ENCODE results near the gene TBC1D16.

The TBC1D16 gene

DNA sequence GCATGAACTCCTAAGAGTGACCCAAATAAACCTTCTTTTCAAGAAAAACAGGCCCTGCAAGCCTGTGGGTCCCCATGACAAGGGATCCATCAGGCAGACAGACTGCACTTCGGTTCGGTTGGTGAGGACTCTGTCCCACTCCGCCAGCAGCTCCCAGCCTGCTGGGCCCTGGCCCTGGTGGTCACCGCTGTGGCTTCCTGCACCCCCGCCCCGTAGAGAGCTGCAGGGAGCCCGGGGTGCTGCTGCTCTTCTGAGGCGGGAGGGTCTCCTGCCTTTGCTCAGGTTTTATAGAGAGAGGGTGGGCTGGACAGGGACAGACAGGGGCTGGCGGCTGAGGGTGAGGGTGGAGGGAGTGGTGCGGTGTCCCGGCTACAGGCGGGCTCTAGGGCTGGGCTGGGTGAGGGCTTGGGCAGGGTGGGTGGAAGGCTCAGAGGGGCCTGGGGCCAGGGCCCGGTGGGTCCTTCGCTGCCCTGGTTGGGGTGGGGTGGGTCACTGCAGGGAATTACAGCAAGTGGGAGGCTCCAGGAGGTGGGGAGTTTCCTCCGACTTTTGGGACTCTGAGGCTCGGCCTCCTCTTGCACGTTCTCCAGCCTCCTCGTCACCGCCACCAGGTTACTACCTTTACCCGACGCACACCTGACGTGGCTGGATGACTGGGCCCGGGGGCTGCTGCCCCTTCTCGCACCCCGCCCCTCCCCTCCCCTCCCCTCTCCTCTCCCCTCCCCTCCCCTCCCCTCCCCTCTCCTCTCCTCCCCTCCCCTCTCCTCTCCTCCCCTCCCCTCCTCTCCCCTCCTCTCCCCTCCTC, 106.2 kb downstream of the TBC1D16 start:
- Histone ChIP-seq H3K27ac (ENCODE audit: low read depth, low read length) (no peak overlapping the region), H3K36me3 (ENCODE audit: insufficient read depth, low read length) (no peaks in the 10 kb centered on the region), H3K4me1 (ENCODE audit: control insufficient read depth, insufficient read depth, low read length, unreplicated experiment) (peaks cover 26% of the 10 kb centered on the region), H3K4me3 (ENCODE audit: low read depth, low read length) (no peak overlapping the region), H3K79me2 (ENCODE audit: control insufficient read depth, insufficient read depth, low read length, unreplicated experiment) (no peaks in the 10 kb centered on the region), H3K27me3 (ENCODE audit: insufficient read depth, low read length) (peaks cover 10% of the 10 kb centered on the region), H2AFZ (ENCODE audit: low read length, unreplicated experiment) (no peak overlapping the region)

DNA sequence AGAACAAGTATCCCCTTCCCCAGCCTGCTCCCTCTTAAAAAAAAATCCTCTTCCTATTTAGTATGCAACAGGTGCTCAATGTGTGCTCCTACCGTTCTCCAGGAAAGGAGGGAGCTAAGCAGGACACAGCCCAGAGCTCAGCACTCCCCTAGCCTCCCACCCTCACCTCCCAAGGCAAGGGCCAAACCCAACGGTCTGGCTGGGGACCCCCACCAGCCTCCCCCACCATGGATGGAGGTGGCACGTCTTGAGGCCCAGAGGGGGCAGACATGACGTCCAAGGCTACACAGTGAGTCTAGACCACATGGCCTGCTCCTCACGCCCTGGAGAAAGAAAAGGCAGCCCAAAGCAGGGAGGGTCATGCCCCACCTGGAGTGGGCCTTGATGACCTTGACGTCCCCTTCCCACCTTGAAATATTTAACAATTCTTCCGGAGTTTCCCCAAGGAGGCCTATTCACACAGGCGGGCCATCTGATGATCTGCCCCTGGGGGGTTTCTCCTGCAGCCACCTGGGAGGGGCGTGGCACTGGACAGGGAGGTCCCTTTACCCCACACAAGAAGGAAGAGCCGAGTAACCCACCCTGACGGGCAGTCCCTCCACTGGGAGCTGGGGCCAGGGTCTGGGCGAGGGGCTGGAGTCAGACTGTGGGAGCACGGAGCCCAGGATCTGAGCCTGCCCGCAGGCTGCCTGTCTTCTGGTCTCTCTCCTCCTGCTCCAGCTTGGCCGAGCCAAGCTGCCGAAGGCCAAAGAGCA, 107.0 kb downstream of the TBC1D16 start:
- Histone ChIP-seq H2AFZ (ENCODE audit: low read length, unreplicated experiment) (no peak overlapping the region), H3K27me3 (ENCODE audit: insufficient read depth, low read length) (peaks cover 10% of the 10 kb centered on the region), H3K27ac (ENCODE audit: low read depth, low read length) (no peak overlapping the region), H3K79me2 (ENCODE audit: control insufficient read depth, insufficient read depth, low read length, unreplicated experiment) (no peaks in the 10 kb centered on the region), H3K4me1 (ENCODE audit: control insufficient read depth, insufficient read depth, low read length, unreplicated experiment) (peaks cover 21% of the 10 kb centered on the region), H3K4me3 (ENCODE audit: low read depth, low read length) (no peak overlapping the region), H3K36me3 (ENCODE audit: insufficient read depth, low read length) (no peaks in the 10 kb centered on the region)

DNA sequence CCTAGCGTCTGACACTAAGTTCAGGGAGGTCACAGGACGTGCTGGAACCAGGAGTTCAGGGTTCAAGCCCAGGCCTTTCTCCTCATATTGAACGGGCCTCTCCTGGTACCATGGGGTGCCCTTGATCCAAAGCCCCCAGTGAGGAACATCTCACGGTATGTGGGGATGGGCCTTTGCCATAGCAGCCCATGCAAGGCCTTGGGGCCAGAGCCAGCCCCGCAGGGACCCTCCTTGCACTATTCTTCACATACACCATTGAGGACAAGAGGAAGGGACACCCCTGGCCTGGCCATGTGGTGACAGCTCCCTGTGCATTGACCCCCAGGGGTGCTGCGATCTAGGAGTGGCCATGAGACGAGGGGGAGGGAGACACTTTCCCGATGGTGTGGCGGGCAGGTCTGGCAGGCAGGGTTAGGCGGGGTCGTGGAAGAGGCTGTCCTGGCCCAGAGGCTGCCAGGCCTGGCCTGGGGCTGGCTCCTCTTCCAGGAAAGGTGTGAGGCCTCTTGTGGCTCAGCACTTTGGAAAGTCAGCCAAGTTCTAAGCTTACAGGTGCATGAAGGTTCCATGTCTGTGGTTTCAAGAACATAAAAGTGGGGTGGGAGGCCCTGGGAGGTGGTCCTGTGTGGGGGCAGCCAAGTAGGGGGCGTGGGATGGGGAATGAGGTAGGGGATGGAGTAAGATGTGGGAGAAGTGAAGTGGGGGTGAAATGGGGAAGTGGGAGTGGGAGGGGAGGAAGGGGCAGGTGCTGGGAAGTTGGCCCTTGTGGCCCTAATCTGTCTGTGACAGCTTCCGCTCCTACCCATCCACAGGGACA, 107.8 kb downstream of the TBC1D16 start:
- Histone ChIP-seq H2AFZ (ENCODE audit: low read length, unreplicated experiment) (no peak overlapping the region), H3K36me3 (ENCODE audit: insufficient read depth, low read length) (no peaks in the 10 kb centered on the region), H3K4me1 (ENCODE audit: control insufficient read depth, insufficient read depth, low read length, unreplicated experiment) (peaks cover 16% of the 10 kb centered on the region), H3K27me3 (ENCODE audit: insufficient read depth, low read length) (peaks cover 10% of the 10 kb centered on the region), H3K79me2 (ENCODE audit: control insufficient read depth, insufficient read depth, low read length, unreplicated experiment) (no peaks in the 10 kb centered on the region), H3K27ac (ENCODE audit: low read depth, low read length) (no peak overlapping the region), H3K4me3 (ENCODE audit: low read depth, low read length) (no peak overlapping the region)

DNA sequence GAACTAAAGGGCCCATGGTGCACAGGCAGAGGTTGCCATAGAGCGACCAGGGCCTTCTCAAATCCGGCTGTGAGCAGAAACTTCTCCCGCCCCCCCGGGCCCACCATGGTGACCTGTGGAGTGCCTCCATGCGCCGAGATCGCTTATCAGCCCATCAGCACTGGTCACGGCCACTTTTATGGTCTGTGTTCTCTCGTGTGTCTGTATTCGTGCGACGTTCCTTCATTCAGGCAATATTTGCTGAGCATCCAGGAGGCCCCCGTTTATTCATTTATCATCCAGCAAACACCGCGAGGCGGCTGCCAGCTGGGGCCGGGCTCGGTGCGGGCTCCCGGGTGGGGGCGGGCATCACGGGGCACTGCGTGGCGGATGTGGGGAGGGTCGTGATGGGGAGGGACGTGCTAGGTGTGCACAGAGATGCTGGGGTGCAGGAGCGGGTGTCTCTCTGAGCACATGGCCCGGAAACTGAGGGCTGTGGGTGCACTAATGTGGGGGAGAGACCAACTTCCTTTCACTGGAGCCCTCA, 108.5 kb downstream of the TBC1D16 start:
- Histone ChIP-seq H3K36me3 (ENCODE audit: insufficient read depth, low read length) (no peaks in the 10 kb centered on the region), H3K27me3 (ENCODE audit: insufficient read depth, low read length) (peaks cover 10% of the 10 kb centered on the region), H3K4me1 (ENCODE audit: control insufficient read depth, insufficient read depth, low read length, unreplicated experiment) (peaks cover 16% of the 10 kb centered on the region), H3K79me2 (ENCODE audit: control insufficient read depth, insufficient read depth, low read length, unreplicated experiment) (no peaks in the 10 kb centered on the region), H2AFZ (ENCODE audit: low read length, unreplicated experiment) (no peak overlapping the region), H3K27ac (ENCODE audit: low read depth, low read length) (no peak overlapping the region), H3K4me3 (ENCODE audit: low read depth, low read length) (no peak overlapping the region)

DNA sequence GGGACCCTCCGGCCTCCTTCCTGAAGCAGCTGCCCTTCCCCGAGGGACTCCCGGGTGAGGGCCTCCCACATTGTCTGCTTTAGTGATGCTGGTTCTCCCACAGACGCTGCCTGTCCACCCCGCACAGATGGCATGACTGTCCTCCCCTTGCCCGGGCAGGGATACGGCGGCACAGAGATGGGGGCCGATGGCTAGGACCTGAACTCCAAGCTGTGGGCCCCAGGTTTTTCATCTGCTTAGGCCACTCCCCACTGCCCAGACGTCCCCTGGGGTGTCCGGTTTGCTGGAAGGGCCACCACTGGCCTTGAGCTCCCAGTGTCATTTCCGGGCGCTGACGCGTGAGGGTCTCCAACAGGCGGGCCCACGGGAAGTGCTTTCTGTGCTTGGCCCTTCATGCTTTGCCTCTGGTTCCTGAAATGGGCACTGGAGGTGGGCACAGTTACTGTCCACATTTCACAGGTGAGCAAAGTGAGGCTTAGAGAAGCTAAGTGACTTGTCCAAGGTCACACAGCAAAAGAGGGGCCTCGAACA, 109.0 kb downstream of the TBC1D16 start:
- Histone ChIP-seq H3K79me2 (ENCODE audit: control insufficient read depth, insufficient read depth, low read length, unreplicated experiment) (no peaks in the 10 kb centered on the region), H3K4me3 (ENCODE audit: low read depth, low read length) (no peak overlapping the region), H3K4me1 (ENCODE audit: control insufficient read depth, insufficient read depth, low read length, unreplicated experiment) (peaks cover 15% of the 10 kb centered on the region), H3K27me3 (ENCODE audit: insufficient read depth, low read length) (peaks cover 10% of the 10 kb centered on the region), H2AFZ (ENCODE audit: low read length, unreplicated experiment) (no peak overlapping the region), H3K27ac (ENCODE audit: low read depth, low read length) (no peak overlapping the region), H3K36me3 (ENCODE audit: insufficient read depth, low read length) (no peaks in the 10 kb centered on the region)

DNA sequence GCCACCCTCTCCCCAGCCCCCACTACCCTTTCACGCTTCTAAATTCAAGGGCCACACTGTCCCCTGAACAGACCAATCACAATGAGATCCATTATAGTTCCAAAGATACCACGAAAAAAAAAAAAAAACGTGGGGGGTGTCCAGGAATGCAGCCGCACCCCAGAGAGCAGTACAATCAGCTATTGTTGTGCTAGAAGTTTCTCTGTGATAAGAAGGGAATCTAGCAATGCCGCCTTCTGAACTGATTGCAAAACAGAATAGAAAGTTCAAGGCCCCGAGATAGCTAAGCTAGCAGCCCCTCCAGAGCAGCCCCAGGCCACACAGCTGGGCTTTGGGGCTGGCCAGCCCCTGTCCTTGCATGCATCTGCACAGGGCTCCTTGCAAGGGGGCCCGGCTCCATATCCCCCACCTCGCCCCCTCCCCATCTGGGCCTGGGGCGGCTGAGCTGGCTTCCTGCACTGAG, 109.5 kb downstream of the TBC1D16 start:
- Histone ChIP-seq H3K4me3 (ENCODE audit: low read depth, low read length) (no peak overlapping the region), H3K27me3 (ENCODE audit: insufficient read depth, low read length) (peaks cover 10% of the 10 kb centered on the region), H3K36me3 (ENCODE audit: insufficient read depth, low read length) (no peaks in the 10 kb centered on the region), H3K27ac (ENCODE audit: low read depth, low read length) (no peak overlapping the region), H3K4me1 (ENCODE audit: control insufficient read depth, insufficient read depth, low read length, unreplicated experiment) (peaks cover 11% of the 10 kb centered on the region), H3K79me2 (ENCODE audit: control insufficient read depth, insufficient read depth, low read length, unreplicated experiment) (no peaks in the 10 kb centered on the region), H2AFZ (ENCODE audit: low read length, unreplicated experiment) (no peak overlapping the region)

DNA sequence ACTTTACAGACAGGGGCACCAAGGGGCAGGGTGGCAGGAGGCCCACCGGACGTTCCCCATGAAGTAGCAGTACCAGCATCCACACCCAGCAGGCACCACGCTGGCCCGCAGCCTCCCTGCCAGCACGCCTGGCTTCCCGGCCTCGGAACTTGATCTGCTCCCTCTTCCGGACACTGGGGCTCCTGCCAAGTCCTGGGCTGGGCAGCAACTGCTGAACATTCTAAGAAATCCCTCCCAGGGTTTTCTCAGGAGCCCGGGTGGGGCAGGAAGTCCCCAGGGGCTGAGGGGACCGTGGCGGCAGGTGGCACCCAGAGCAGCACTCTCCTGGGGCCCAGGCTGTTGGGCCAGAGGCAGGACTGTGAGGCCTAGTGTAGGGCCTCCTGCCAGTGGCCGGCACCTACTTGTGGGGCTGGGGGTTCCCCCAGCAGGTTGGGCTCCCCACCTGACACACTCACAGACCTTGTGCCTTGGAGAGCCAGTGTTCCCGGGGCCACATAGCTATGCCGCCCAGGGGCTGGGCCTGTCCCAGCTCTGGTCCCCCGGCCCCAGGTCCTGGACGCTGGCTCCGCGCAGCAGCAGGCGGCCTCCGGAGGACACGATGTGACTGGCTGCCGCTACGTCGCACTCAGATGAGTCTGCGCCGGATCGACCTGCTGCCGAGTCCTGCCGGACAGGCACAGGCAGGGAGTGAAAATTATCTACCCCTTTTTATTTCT, 110.3 kb downstream of the TBC1D16 start:
- Histone ChIP-seq H2AFZ (ENCODE audit: low read length, unreplicated experiment) (no peak overlapping the region), H3K79me2 (ENCODE audit: control insufficient read depth, insufficient read depth, low read length, unreplicated experiment) (no peaks in the 10 kb centered on the region), H3K36me3 (ENCODE audit: insufficient read depth, low read length) (no peaks in the 10 kb centered on the region), H3K4me1 (ENCODE audit: control insufficient read depth, insufficient read depth, low read length, unreplicated experiment) (peaks cover 4% of the 10 kb centered on the region), H3K4me3 (ENCODE audit: low read depth, low read length) (no peak overlapping the region), H3K27ac (ENCODE audit: low read depth, low read length) (no peak overlapping the region), H3K27me3 (ENCODE audit: insufficient read depth, low read length) (peaks cover 5% of the 10 kb centered on the region)

DNA sequence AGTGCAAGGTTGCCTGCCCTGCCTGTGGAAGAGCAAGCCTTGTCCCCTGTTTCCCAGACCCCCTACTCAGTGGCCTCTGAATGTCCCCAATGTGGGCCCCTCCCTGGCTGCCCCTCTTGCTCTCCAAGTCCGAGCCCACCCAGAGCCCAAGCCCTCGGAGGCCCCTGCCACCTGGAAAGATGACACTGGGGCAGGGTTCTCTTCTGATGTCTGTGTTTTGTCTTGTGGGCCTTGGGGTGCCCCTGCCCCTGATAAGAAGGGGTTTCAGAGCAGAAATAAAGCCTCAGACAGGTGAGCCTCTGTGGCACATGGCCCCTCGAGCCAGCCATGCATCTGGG, 111.1 kb downstream of the TBC1D16 start:
- no peaks in the 10 kb centered on the region for H3K27me3 ChIP-seq (ENCODE audit: insufficient read depth, low read length)
- no peak overlapping the region for H2AFZ ChIP-seq (ENCODE audit: low read length, unreplicated experiment)
- H3K27ac ChIP-seq (ENCODE audit: low read depth, low read length) = no peak overlapping the region
- H3K79me2 ChIP-seq (ENCODE audit: control insufficient read depth, insufficient read depth, low read length, unreplicated experiment) = no peaks in the 10 kb centered on the region
- peaks cover 5% of the 10 kb centered on the region for H3K4me1 ChIP-seq (ENCODE audit: control insufficient read depth, insufficient read depth, low read length, unreplicated experiment)
- H3K4me3 ChIP-seq (ENCODE audit: low read depth, low read length) = no peak overlapping the region
- H3K36me3 ChIP-seq (ENCODE audit: insufficient read depth, low read length) = no peaks in the 10 kb centered on the region

DNA sequence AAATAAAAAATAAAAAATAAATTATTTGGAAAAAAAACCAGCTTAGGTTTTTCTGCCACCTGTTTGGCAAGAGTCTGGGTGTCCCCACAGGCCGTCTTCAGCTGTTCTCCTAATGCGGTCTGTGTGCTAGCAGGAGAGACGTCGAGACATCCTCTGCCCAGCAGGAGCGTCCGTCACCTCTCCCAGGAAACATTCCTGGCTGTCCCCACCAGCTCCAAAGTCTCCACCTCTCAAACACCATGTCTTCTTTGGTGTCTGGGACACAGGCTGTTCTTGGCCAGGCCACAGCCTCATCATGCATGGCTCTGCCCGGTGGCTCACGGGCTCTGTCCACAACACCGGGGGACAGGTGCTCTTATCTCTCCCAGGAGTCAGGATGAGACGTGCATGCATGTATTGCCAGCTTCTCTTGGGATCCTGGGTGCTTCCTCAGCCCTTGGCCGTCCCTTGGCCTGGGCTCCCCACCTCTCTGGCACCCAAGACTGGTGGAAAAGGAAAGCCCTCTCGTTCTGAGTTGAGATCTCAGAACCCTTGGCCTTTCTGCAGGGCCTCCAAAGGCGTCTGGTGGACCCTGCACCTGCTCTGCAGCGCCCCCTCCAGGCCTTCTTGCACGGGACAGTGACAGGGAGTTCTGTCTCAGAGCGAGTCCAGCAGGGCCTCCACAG, 111.6 kb downstream of the TBC1D16 start:
- H2AFZ ChIP-seq (ENCODE audit: low read length, unreplicated experiment) = no peak overlapping the region
- no peak overlapping the region for H3K4me3 ChIP-seq (ENCODE audit: low read depth, low read length)
- no peaks in the 10 kb centered on the region for H3K79me2 ChIP-seq (ENCODE audit: control insufficient read depth, insufficient read depth, low read length, unreplicated experiment)
- H3K27ac ChIP-seq (ENCODE audit: low read depth, low read length) = no peak overlapping the region
- peaks cover 10% of the 10 kb centered on the region for H3K4me1 ChIP-seq (ENCODE audit: control insufficient read depth, insufficient read depth, low read length, unreplicated experiment)
- no peaks in the 10 kb centered on the region for H3K36me3 ChIP-seq (ENCODE audit: insufficient read depth, low read length)
- no peaks in the 10 kb centered on the region for H3K27me3 ChIP-seq (ENCODE audit: insufficient read depth, low read length)

Measured in ACC112 (cell line).